ENCODE results near the gene EIF4G1. TPM values are rescaled to one million over a fixed set of nuclear protein-coding genes. Genes with fewer than 3 reads are reported as not detected.

EIF4G1 gene
- total RNA-seq, 1 donor from 2014 or later, result 248 TPM

DNA sequence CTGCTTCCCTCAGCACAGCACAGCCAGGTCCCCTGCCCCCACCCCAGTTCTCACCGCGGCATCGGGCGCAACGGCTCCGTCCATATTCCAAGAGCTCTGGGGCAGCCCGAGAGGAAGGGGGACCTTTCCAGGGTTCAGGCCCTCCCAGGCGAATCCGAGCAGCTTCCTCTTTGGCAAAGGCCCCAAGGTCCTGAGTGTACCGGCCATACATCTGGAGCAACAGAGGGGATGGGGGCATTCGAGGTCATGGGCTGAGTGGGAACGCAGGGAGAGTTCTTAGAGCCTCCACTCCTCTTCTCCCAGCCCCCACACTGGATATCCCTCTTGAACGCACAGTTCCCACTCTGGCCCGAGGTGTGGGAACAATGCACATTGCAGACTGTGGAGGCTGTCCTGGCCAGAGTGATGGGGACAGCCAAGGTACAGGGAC lies 44.5 kb downstream of the EIF4G1 start:
- intact Hi-C loops (cut with DNase I), result no loop called here
- DNase-seq (ENCODE audit: low spot score) (no peak), ATAC-seq (no peak)

DNA sequence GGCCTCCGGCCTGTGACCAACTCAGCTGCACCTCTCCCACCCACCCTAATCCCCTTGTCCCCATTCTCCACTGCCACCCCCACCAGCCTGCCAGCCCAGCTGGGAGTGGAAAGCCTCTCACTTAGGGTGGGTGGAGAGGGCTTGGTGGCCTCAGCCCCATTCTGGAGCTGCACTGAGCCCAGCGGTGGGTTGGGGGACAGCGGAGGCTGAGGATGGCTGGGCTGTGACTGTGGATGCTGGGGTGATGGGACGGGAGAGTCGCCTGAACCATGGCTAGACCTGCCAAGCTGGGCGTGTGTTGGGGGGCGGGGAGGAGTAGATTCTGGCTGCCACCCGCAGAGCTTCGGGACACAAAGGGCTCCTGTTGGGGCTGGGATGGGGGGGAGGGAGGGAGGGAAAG lies 45.2 kb downstream of the EIF4G1 start:
- DNase-seq (ENCODE audit: low spot score) (no peak), ATAC-seq (no peak)
- intact Hi-C loops (cut with DNase I), result no loop called here

DNA sequence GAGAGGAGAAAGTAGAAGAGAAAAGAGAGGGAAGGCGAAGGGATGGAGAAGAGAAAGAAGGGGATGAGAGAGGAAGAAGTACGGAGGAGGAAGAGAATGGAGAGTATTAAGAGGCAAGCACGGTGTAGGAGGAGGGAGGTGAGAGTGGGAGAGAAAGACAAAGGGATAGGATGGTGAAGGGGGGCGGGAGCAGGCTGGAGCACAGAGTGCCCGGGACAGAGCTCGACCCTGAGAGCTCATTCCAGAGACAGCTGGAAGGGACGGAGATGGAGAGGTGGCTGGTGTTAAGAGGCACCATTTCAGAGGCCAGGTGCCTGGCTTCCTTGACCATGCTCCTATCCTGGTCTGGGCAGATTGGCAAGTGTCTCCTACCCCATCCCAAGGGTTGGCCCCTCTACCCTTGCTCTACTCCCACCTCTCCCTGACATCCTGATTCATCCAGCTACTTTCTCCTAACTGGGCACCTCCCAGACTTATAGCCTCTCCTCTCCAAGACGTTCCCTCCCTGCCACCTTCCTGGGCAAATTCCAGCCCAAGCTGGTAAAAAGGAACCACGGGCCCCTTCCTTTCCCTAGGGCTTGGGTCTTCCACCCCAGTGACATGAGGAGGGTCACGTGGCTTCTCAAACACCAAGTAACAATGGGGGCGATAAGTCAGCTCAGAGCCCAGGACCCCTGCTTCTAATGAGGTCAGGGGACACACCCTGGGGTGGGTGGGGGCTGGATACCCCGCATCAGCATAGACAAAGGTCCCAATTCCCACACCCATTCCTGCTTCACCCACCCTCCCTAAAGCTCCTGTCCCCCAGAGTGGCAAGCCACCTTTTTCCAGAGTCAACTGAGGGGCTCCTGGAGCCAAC lies 45.9 kb downstream of the EIF4G1 start:
- ATAC-seq, result no peak
- DNase-seq (ENCODE audit: low spot score), result no peak
- intact Hi-C loops (cut with DNase I), result no loop called here

DNA sequence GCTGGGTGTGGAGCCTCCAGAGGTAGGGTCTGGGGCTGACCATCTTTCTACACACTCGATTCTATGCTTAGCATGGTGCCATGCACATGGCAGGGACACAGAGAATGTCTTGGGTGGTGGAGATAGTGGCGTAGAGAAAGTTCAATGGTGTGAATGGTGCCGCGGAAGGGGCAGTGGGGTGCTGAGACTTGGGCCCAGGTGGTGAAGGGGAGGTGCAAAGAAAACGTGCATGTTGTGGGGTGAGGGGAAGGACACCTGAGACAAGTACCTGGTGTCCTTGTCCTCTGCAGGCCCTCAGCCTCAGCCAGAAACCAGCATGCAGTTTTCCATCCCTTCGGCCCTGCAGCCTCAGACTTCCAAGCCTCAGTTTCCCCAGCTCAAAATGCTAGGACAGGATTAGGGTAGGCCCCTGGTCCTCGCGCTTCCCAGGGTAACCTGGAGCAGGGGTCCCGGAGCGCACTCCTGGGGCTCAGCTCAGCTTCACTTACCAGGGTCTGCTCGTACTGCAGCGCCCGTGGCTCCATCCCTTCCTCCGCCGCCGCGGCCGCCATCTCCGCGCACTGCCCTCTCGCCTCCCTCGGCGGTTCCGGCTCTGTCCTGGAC lies 46.6 kb downstream of the EIF4G1 start:
- intact Hi-C loops (cut with DNase I), result no loop called here
- ATAC-seq (no peak), DNase-seq (ENCODE audit: low spot score) (no peak)

DNA sequence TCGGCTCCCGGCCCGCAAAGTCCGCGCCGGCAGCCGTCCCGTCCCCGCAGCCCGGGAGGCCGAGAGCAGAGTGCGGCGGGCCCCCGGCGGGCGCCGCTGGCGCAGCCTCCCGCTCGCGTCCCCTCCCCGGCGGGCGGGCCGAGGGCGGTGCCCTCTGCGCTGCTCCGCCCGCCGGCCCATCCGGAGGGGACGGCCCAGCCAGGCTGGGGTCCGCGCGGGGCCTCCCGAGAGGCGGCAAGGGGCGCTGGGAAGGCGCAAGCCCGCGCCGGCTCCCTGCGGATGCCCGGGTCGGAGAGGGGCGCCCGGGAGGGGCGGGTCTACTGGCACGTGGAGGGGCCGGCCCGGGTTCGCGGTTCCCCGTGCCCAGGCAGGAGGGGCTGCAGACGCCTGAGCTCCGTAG lies 47.1 kb downstream of the EIF4G1 start, which contains the start of the genes CLCN2 and POLR2H:
CLCN2 (minus strand) TSS at position 74 of the 400 bp plus-strand sequence. CDS start 126 bp downstream, outside the sequence.
POLR2H (plus strand) TSS at position 179 of the 400 bp plus-strand sequence. CDS start 1,783 bp downstream, outside the sequence.
- ATAC-seq (peak; percentile 31), DNase-seq (ENCODE audit: low spot score) (no peak)
- intact Hi-C loops (cut with DNase I), result no loop called here

DNA sequence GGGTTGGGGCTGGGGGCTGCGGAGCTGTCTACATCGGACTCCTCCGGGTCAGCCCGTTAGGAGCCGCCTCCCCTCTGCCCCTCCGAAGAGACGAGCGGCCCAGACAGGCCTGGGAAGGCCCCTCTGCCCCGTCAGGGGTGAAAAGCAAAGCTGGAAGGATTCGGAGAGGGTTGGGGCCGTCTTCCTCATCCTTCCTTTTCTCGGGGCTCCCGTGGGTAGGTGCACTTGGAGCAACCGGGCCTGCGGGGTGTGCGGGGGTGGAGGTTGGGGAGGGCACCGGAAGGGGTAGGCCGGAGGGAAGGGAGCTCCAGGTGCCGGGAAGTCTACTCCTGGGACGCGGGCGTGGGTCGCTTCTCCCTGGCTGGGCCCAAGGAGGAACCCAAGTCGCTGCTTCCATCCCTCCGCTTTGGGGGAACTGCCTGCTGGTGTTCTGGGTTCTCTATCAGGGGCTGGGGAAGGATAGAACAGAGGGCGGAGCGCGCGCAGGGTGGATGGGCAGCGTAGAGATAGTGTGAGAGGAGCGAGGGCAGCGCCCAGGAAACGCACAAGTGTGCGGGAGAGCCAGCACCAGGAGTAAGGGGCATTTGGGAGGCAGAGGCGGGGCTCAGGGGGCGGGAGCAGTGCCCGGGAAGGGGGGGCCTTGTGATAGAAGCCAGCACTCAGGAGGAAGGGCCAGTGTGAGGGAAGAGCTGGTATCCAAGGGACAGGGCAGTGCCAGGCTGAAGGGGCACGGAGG lies 47.7 kb downstream of the EIF4G1 start:
- intact Hi-C loops (cut with DNase I), result no loop called here
- DNase-seq (ENCODE audit: low spot score) (no peak), ATAC-seq (peak; percentile 62)

DNA sequence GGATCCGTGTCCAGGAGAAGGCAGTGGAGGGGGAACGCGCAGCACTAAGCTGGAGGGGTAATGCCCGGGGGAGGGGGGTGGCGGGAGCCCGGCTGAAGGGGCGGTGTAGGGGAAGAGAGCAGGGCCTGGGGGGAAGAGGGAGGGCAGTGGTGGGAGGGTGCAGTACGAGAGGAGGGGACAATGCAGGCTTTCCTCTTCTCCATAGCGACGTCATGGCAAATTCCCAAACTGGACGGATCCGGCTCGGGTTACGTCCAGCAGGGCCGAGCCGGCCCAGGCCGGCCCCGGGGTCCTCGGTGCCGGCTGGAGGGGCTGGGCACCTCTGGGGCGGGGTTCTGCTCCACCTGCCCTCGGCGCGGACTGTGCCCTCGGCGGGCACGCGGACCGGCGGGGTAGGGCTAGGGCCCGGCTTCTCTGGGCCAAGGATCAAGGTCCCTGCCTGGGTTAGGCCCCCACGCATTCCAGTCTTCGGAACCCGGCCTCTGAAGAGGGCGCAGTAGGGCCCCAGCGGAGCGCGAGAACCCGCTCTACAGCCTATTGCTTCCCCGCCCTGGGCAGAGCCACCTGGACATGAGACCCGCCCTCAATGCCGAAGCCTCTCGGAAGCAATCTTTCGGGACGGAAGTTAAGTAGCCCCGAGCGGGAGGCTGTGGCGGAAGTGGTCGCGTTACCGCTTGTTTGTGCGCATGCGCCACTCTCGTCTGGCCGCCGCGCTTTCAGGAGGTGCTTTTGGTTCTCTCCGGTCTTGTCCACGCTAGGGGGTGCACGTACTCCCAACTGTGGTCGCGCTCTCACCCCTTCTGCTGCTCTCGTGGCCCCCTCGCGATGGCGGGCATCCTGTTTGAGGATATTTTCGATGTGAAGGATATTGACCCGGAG lies 48.5 kb downstream of the EIF4G1 start:
- DNase-seq (ENCODE audit: low spot score) (peak; percentile 98), ATAC-seq (peak; percentile 86)
- intact Hi-C loops (cut with DNase I), result no loop called here

DNA sequence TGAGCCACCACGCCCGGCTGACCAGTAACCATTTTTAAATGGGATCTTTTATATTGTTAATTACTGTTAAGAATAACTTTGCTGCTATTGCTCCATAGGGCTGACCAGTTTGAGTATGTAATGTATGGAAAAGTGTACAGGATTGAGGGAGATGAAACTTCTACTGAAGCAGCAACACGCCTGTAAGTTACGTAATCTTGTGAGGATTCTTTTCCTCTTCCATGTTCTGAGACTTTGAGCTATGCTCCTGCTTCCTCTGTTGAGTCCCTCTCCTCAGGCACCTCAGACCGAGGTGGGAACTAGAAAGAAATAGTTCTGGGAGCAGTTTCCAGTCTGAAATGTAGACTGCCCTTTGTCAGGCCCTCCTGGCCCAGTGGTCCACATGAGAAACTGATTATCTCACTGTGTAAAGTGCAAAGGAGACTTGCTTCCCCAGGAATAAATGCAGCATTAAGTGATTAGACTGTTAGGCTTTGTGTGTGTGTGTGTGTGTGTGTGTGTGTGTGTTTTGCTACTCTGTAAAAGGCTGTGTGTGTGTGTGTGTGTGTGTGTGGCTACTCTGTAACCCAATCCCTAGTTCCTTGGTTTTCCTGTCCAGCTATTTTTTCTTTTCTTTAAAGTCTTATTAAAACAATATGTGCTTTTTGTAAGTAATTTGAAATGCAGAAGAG lies 52.3 kb downstream of the EIF4G1 start:
- DNase-seq (ENCODE audit: low spot score) (no peak), ATAC-seq (no peak)
- intact Hi-C loops (cut with DNase I), result no loop called here

DNA sequence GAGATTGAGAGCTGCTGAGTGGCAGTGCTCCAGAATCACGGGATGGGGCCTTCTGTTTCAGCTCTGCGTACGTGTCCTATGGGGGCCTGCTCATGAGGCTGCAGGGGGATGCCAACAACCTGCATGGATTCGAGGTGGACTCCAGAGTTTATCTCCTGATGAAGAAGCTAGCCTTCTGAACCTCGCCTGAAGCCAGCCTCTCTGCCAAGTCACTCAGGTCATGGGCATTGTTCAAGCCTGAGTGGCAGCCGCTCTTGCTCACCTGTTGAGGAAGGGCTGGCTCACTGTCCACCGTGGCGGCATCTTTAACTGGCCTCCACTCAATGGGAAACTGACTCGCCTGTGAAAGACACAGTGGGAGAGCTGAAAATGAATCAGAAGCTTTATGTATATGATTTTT lies 53.7 kb downstream of the EIF4G1 start:
- no peak for ATAC-seq
- no peak for DNase-seq (ENCODE audit: low spot score)

DNA sequence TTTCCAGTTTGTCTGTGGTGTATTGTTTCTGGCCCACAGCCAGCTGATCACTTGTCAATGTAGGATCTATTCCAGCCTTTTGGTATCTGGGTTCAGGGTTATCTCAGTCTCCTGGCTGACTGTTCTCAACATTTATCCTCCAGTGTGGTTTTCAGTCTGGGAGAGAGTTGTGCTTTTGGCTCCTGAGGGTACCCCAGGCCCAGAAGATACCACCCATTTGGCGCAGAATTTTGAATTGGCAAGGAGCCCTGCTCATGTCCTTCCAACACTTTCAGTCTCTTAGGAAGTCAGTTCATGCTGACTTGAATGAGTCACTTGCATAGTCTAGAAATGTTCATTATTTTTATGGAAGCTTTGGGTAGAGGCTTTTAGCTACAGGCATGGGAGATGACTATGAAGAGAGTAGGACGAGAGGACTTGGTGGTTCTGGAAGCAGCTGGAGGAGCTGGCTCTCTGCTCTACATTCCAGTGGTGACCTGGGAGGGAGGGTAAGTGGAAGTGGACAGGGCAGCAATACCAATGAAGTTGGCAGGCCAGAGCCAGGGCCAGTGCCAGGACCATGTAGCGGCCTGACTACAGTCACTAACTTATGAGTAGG lies 54.3 kb downstream of the EIF4G1 start:
- ATAC-seq, result peak; percentile 25
- intact Hi-C loops (cut with DNase I), result no loop called here
- DNase-seq (ENCODE audit: low spot score), result no peak

More for the DNA sequence above, 53.7 kb downstream of the EIF4G1 start:
- intact Hi-C loops (cut with DNase I), result no loop called here

DNA sequence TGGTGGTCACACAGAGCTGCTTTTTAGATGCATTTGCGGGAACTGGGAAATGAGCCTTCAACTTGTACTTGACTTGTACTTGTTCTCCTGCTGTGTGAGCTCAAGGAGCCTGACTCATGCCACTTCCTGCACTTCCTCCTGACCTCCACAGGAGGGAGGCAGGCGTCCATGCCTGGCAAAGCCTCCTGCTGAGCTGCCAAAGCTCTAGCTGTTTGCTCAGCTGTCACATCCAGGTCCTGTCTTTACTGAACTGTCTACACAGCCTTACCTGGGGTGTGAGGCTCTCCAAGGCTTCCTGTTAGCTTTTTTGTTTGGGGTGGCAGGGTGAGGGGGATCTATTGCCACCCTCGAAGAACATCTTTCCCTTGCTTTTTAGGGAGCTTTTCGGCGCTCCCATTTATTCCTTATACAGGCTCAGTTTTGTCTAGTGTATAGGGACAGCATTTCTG lies 57.2 kb downstream of the EIF4G1 start:
- DNase-seq (ENCODE audit: low spot score) (peak; percentile 82), ATAC-seq (peak; percentile 90)
- intact Hi-C loops (cut with DNase I), result loop anchor here (10.0 kb wide), 2 partner anchors 143 to 173 kb away; no protein-coding TSS in a partner anchor

DNA sequence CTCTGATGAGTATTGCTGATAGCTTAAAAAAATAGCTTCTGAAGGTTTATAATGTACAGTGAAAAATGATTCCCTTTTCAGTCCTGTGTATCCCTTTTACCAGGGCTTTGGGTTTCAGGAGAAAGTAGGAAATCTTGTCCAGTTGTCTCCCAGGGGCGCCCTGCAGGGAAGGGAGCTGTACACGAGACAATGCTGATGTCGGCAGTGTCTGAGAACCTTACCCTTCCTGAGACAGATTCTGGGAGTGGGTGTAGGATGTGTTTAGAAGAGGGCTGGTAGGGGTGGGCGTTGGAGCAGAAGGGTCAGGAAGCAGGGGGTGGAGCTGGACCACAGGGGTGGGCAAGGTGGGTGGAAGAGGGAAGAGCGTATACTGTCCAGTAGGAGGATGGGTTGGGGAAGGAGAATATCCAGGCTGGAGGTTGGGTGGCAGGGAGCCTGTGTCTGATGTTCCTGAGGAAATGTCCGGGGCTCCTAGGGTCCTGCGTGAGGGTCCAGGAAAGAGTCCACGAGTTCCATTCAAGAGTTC lies 58.0 kb downstream of the EIF4G1 start:
- DNase-seq (ENCODE audit: low spot score) (no peak), ATAC-seq (no peak)
- intact Hi-C loops (cut with DNase I), result loop anchor here (10.0 kb wide), 2 partner anchors 142 to 172 kb away; no protein-coding TSS in a partner anchor

DNA sequence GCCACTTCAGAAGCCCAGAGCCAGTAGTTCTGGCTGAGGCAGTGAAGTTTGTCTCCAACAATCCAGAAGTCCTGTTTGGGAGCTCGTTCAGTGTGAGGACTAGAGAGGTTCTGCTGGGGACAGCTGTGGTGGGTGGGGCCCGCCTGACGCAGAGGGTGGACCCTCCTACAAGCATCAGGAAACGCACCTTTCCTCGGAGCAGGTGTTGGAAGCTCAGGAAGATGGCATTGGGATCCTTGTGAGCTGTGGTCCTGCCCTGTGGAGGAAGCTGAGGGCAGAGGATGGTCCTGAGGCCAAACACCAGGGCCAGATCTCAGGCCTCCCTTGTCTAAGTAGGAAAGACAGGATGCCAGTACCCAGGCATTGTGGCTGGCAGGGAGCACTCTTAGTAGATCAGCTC lies 58.5 kb downstream of the EIF4G1 start:
- no peak for ATAC-seq
- intact Hi-C loops (cut with DNase I), result loop anchor here (10.0 kb wide), 2 partner anchors 142 to 172 kb away; no protein-coding TSS in a partner anchor

DNA sequence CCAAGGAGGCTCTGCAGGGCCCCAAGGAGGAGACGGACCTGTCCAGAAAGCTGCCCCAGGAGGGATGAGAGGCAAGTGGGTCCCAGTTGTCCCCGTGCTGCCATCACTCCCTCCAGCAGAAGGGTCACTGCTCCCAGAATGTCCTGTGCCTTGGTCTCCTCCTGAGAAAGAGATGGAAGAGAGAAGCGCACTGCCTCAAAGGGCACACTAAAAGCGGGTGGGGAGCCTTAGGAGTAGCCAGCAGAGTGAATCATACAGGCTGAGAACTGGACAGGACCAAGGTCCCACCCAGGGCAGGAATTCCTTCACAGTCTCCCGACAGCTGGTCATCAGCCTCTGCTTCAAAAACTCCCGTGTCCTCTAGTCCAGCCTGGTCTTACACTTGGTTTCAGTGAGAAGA lies 59.0 kb downstream of the EIF4G1 start:
- ATAC-seq, result peak; percentile 47
- intact Hi-C loops (cut with DNase I), result loop anchor here (10.0 kb wide), 2 partner anchors 141 to 171 kb away; no protein-coding TSS in a partner anchor
- no peak for DNase-seq (ENCODE audit: low spot score)

More for the DNA sequence above, 58.5 kb downstream of the EIF4G1 start:
- DNase-seq (ENCODE audit: low spot score), result no peak

DNA sequence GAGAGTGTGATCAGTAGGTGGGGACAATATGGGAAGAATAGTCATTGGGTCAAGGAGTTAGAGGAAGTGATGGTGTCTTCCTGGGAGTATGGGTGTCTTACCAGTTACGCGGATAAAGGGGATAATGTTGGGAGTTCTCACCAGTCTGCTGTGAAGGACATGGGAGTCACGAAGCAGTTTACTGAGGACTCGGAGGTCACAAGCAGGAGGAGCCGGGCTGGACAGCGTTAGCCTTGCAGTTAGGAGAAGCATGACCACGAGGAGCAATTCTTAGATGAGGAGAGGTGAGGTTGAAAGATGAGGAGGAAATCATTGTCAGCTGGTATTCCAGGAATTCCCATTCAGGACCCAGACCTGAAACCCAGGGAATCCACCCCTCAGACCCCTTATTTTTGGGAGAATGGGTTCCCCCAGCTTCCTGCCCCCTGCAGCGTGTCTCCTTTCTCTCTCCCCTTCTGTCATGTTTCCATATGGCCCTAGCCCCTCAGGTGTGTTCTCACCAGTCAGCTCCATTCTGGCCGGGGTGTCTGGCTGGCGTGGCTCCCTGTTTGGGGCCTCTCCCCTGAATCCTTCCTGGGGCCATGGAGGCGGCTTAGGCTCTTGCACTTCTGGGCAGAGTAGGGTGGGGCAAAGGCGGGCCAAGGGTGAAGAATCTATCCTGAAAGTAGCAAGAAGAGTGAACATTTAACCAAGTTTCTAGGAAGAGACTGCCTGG lies 61.5 kb downstream of the EIF4G1 start:
- DNase-seq (ENCODE audit: low spot score), result no peak
- intact Hi-C loops (cut with DNase I), result loop anchor here (5.0 to 10.0 kb wide), 3 partner anchors 139 to 401 kb away; no protein-coding TSS in a partner anchor

DNA sequence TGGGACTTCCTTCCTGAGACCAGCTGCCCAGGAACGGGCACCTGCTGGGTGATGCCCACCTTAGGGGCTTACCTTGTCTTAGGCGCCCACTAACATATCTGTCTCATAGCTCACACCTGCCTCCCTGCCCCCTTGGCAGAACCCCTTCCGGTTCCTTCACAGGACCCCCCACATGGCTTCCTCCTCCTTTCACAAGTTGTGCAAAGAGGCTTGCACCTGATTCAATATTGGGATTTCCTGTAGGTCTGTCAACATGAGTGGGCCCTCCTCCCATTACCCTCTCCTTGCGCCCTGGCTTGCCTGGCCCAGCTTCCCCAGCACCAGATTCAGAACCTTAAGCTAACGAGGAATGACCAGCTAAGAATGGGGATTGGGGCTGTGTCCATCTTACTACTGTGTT lies 63.0 kb downstream of the EIF4G1 start:
- ATAC-seq (no peak), DNase-seq (ENCODE audit: low spot score) (no peak)
- intact Hi-C loops (cut with DNase I), result loop anchor here (5.0 to 10.0 kb wide), 3 partner anchors 137 to 400 kb away; no protein-coding TSS in a partner anchor

More for the DNA sequence above, 61.5 kb downstream of the EIF4G1 start:
- no peak for ATAC-seq

Data from sciatic nerve (tissue), 2 donors.